ENCODE results near the gene SORBS2.

The SORBS2 gene

GRCh38 chr4:185685804-185686203 is 126.2 kb downstream of the SORBS2 start:
- no peak for FAIRE-seq
- no peak for DNase-seq (ENCODE audit: insufficient read length, low spot score)

- FAIRE-seq (no peak), DNase-seq (ENCODE audit: insufficient read length, low spot score) (no peak)
Observed at GRCh38 chr4:185683896-185684295, 128.1 kb downstream of the SORBS2 start.

- DNase-seq (ENCODE audit: insufficient read length, low spot score) (no peak), FAIRE-seq (no peak)
Observed at GRCh38 chr4:185683222-185683621, 128.8 kb downstream of the SORBS2 start.

- no peak for FAIRE-seq
- DNase-seq (ENCODE audit: insufficient read length, low spot score) = peak; percentile 26
Observed at GRCh38 chr4:185682236-185682635, 129.8 kb downstream of the SORBS2 start.

GRCh38 chr4:185681604-185682003 is 130.4 kb downstream of the SORBS2 start:
- DNase-seq (ENCODE audit: insufficient read length, low spot score) (no peak), FAIRE-seq (no peak)

- DNase-seq (ENCODE audit: insufficient read length, low spot score) (no peak), FAIRE-seq (no peak)
Observed at GRCh38 chr4:185680617-185681016, 131.4 kb downstream of the SORBS2 start.

GRCh38 chr4:185679523-185679922 is 132.5 kb downstream of the SORBS2 start:
- DNase-seq (ENCODE audit: insufficient read length, low spot score) (no peak), FAIRE-seq (no peak)

- FAIRE-seq = no peak
- DNase-seq (ENCODE audit: insufficient read length, low spot score) = no peak
Observed at GRCh38 chr4:185677637-185678314, 134.2 kb downstream of the SORBS2 start.

- FAIRE-seq (no peak), DNase-seq (ENCODE audit: insufficient read length, low spot score) (no peak)
Observed at GRCh38 chr4:185672618-185673017, 139.4 kb downstream of the SORBS2 start.

- FAIRE-seq = no peak
Observed at GRCh38 chr4:185672151-185672550, 139.8 kb downstream of the SORBS2 start.

GRCh38 chr4:185671496-185671895 is 140.5 kb downstream of the SORBS2 start:
- FAIRE-seq = no peak
- no peak for DNase-seq (ENCODE audit: insufficient read length, low spot score)

More at GRCh38 chr4:185672151-185672550, 139.8 kb downstream of the SORBS2 start:
- DNase-seq (ENCODE audit: insufficient read length, low spot score) = no peak

GRCh38 chr4:185671066-185671465 is 140.9 kb downstream of the SORBS2 start:
- DNase-seq (ENCODE audit: insufficient read length, low spot score) = no peak
- no peak for FAIRE-seq

GRCh38 chr4:185669288-185669687 is 142.7 kb downstream of the SORBS2 start:
- FAIRE-seq (no peak), DNase-seq (ENCODE audit: insufficient read length, low spot score) (no peak)

GRCh38 chr4:185666156-185666555 is 145.8 kb downstream of the SORBS2 start:
- FAIRE-seq (no peak), DNase-seq (ENCODE audit: insufficient read length, low spot score) (no peak)

- no peak for DNase-seq (ENCODE audit: insufficient read length, low spot score)
- no peak for FAIRE-seq
Observed at GRCh38 chr4:185665655-185666054, 146.3 kb downstream of the SORBS2 start.

GRCh38 chr4:185664481-185664880 is 147.5 kb downstream of the SORBS2 start:
- FAIRE-seq (no peak), DNase-seq (ENCODE audit: insufficient read length, low spot score) (no peak)

- DNase-seq (ENCODE audit: insufficient read length, low spot score) (no peak), FAIRE-seq (no peak)
Observed at GRCh38 chr4:185662030-185662778, 149.8 kb downstream of the SORBS2 start.

GRCh38 chr4:185660340-185660739 is 151.7 kb downstream of the SORBS2 start:
- DNase-seq (ENCODE audit: insufficient read length, low spot score) (no peak), FAIRE-seq (no peak)

GRCh38 chr4:185657699-185658098 is 154.3 kb downstream of the SORBS2 start:
- no peak for FAIRE-seq
- no peak for DNase-seq (ENCODE audit: insufficient read length, low spot score)

GRCh38 chr4:185657183-185657582 is 154.8 kb downstream of the SORBS2 start:
- no peak for FAIRE-seq
- DNase-seq (ENCODE audit: insufficient read length, low spot score) = no peak

- peak; percentile 10 for DNase-seq (ENCODE audit: insufficient read length, low spot score)
- no peak for FAIRE-seq
Observed at GRCh38 chr4:185656467-185656931, 155.5 kb downstream of the SORBS2 start.

GRCh38 chr4:185654965-185655554 is 156.9 kb downstream of the SORBS2 start:
- DNase-seq (ENCODE audit: insufficient read length, low spot score) (no peak), FAIRE-seq (no peak)

All from HTR-8/SVneo (cell line).